GM21786 (cell line): ENCODE data around the gene CCDC127.
"Not testable (repeated sequence)": the region's sequence is repeated elsewhere in the genome, so short reads cannot be mapped to it uniquely, and the experiment has no call there.

Source experiments
- ATAC-seq: cut with Tn5 transposase; IDR thresholded peaks from one replicate; pipeline ENCODE4 v1.9.1; 2021; ENCODE audit not compliant: unreplicated experiment

Gene CCDC127

GRCh38 chr5:204462-204861 is 13.5 kb downstream of the CCDC127 start:
- no peak for ATAC-seq

DNA sequence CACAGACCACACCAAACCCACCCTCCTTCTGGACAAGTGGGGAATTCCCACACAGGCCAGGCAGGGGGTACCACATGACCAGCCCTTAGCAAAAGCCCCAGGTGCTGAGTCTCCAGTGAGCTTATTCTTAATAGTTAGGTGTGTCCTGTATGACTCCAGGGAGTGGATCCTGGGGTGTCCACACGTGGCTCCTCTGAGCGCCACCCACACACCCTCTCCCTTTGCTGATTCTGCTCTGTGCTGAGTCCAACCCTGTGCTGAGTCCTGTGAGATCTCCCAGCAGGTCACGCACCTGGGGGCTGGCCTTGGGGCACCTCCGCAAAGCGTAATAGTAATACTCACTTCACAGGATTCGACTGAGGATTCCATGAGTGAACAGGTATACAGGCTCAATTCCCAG is 14.0 kb downstream of the CCDC127 start:
- ATAC-seq, result no peak

DNA sequence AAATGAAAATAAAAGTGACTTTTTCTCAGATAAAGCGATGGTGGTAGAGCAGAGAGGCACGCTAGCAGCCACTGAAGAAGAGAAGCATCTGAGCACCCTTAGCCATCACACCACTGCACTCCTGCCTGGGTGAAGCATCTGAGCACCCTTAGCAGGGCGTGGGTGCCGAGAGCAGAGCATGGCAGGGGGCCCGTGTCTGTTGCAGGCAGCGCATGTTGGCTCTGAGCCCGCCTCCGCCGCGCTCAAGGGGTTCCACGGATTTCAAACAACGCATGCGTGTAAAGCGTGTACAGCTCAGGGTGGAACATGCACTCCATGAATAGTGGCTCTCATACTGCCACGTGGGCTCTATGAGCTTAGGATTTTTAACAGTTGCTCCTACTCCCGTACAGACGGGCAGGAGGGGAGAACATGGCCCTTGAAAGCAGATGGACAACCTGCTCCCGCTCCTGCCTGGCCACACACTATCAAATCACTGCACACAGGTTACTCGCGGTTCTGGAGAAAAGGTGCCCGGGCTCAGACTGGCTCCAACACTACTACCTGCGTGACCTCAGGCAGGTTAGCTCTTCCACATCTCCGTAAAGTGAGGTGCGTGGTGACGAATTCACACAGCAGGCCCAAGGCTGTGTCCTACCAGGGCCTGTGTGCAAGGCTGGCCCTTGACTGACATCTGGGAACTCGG is 14.6 kb downstream of the CCDC127 start:
- ATAC-seq, result no peak

- no peak for ATAC-seq
Measured at GRCh38 chr5:201672-202071, 16.3 kb downstream of the CCDC127 start.

- ATAC-seq, result no peak
Measured at GRCh38 chr5:200985-201384, 17.0 kb downstream of the CCDC127 start.

GRCh38 chr5:199950-200645 is 17.9 kb downstream of the CCDC127 start:
- ATAC-seq, result no peak

GRCh38 chr5:199197-199949 is 18.6 kb downstream of the CCDC127 start:
- no peak for ATAC-seq

DNA sequence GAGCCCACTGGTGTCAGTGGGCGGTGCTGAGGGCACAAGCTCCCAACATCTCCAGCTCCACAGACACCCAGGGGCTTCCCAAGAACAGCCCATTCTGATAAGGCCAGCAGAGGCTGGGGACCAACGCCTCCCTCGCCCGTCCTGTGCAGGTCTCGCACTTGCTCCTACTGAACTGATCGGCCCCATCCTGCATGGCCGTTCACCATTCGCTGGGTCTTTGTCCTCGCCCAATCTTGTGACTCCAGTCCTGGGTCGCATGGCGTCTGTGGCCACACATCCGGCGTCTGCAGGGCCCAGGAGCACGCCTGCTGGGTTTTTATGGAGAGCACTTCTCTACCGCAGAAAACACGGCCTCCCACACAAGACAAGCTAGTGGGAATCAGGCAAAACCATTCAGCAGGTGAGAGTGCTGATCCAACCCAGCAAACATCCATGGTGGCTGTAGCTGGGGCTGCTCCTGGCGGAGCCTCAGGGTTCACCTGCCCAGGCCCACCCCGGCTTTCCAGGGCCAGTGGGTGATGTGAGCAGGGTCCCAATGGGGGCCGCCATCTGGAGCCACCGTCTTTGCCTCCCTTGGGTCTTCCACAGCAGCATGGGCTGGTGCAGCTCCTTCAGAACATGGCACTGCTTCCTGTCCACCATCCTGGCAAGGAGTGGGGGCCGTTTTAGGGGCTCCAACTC is 19.3 kb downstream of the CCDC127 start:
- ATAC-seq, result no peak

- no peak for ATAC-seq
Measured at GRCh38 chr5:197892-198489, 20.0 kb downstream of the CCDC127 start.

DNA sequence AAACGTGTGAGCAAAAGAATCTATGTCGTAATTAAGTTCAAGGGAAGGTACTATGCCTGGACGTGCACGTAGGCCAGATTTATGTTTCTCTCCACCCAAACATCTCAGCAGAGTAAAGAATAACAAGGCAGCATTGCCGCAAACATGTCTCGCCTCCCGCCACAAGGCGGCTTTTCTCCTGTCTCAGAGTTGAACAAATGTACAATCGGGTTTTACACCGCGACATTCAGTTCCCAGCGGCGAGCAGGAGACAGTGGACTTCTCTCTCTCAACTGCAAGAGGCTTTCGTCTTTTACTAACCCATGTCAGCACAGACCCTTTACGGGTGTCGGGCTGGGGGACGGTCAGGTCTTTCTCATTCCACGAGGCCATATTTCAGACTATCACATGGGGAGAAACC is 20.9 kb downstream of the CCDC127 start:
- not testable (repeated sequence) for ATAC-seq

GRCh38 chr5:196350-196749 is 21.6 kb downstream of the CCDC127 start:
- no peak for ATAC-seq

- ATAC-seq, result no peak
Measured at GRCh38 chr5:195401-196160, 22.4 kb downstream of the CCDC127 start.

DNA sequence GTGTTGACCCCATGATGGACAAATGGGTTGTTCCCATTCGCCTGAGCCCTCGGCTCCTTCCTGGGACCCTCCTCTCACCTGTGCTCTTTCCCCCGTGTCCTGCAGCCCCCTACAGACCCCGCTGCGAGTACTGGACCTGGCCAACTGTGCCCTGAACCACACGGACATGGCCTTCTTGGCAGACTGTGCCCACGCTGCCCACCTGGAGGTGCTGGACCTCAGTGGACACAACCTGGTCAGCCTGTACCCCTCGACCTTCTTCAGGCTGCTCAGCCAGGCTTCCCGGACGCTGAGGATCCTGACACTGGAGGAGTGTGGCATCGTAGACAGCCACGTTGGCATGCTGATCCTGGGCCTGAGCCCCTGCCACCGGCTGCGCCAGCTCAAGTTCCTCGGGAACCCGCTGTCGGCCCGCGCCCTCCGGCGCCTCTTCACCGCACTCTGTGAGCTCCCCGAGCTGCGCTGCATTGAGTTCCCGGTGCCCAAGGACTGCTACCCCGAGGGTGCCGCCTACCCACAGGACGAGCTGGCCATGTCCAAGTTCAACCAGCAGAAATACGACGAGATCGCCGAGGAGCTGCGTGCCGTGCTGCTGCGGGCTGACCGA is 23.2 kb downstream of the CCDC127 start:
- ATAC-seq, result no peak

DNA sequence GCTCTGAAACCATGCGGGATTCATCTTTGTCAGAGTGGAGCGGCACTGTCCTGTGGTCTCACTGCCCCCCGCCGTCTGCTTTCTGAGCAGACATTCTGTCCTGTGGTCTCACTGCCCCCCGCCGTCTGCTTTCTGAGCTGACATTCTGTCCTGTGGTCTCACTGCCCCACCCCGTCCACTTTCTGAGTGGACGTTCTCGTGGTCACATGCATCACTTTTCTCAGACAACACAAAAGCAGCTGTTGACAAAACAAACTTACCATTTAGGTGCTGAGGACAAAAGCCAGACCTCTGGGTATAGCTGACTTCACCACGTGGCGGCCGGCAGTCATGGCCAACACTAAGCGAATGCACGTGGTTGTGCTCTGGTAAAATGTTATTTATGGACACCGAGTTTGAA is 23.9 kb downstream of the CCDC127 start:
- ATAC-seq, result no peak

DNA sequence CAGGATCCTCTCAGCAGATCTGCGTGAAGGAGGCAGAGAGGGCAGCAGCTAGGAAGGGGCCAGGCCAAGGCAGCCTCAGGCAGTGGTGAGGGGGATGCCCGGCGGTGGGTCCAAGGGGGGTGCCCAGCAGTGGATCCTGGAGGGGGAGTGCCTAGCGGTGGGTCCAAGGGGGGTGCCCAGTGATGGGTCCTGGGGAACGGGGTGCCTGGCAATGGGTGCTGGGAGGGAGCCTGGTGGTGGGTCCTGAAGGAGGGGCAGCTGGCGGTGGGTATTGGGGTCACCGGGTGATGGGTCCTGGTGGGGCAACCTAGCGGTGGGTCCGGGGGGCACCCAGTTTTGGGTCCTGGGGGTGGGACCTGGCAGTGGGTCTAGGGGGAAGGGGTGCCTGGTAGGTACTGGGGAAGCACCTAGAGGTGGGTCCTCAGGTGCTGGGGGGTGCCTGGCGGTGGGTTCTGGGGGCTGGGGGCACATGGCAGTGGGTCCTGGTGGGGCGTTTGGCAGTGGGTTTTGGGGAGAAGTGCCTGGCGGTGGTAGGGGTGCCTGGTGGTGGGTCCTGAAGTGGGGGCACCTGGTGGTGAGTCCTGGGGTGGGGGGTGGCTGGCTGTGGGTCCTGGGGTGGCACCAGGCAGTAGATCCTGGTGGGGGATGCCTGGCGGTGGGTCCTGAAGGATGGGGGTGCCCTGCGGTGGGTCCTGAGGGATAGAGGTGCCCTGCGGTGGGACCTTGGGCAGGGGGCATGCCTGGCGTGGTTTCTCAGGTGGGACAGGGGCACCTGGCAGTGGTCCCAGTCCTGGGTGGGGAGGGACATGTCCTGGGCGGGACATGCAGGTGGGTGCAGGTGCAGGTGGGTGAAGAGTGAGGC is 24.8 kb downstream of the CCDC127 start:
- ATAC-seq, result no peak

DNA sequence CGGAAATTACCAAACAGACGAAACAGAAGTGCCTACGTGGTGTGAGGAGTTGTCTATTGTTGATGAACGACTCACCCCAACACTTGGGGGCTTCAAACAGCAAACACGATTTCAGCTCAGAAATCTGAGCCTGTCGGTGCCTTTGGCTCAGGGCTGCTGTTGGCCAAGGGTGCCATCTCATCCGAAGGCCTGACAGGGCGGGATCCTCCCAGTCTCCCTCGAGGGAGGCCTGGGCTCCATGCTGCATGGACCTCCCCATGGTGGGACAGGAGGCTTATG is 25.3 kb downstream of the CCDC127 start:
- no peak for ATAC-seq

DNA sequence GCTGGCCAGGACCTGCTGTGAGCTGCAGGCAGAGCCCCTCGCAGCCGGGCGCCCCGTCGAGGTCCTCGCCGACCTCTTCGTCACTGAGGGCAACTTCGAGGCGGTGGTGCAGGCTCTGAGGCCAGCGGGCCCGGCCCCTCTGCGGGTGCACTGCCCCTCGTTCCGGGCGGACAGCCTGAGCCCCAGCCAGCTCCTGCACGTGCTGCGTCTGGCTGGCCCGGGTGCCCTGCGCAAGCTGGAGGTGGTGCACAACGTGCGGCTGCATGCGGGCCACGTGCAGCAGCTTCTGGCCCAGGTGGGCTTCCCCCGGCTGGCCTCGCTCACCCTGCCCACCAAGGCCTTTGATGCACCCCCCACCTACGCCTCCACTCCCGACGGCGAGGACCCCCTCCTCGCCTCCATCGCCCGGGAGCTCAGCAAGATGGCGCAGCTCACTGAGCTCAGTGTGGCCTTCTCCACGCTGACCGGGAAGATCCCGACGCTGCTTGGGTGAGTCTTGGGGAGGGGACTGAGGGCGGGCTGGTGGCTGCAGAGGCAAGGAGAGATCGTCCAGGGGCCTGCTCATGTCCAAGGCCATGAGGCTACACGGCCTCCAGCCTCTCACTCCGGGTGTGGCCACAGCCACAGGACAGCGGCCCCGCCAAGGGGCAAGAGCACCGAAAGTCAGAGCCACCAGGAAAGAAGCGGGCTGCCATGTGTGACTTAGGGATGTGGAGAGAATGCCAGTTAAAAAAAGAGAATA is 25.8 kb downstream of the CCDC127 start:
- ATAC-seq, result no peak
